Right lobe of liver (tissue), 4 donors: ENCODE data around the gene SLC1A2.

Source experiments
- POLR2A ChIP-seq: fragments of 450-650 bp; IDR thresholded peaks from one replicate; pipeline ENCODE4 v1.6.1; 2017; ENCODE audit warnings: antibody characterized with exemption, mild to moderate bottlenecking
- TF ChIP-seq, protein P1 (sequence below), 4 donors: fragments of 200-600 bp in 3 of 4; fragments of 450-650 bp in 1 of 4; IDR thresholded peaks; one replicate each; pipeline versions ENCODE4 v1.5.1 to v1.8.0; 2016 to 2022; ENCODE audit warnings: antibody characterized with exemption in 4 of 4, mild to moderate bottlenecking in 2 of 4
- donor health status: DM: no; HTN: no; CAD: no.
- donor health status: DM: no; HTN: no; CAD: no.
- donor health status: DM: no; HTN: yes; CAD: no.

DNA sequence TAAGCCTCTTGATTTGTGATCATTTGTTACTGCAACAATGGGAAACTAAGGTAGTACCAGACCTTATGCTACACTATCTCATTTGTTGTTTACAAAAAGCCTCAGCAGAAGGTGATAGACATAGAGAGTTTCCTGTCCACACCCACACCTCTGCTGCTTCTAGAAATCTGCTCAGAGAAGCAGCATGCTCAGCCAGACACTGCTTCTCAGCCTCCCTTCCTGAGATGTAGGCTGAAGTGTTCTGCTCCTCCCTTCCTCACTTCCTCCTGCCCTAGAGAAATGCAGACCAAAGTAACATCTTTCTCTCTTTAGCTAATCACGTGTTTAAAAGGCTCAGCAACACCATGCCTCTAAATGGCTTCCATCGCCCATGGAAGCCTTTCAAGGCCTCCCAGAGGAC is 88.4 kb downstream of the SLC1A2 start:
- TF ChIP-seq, protein P1, sequence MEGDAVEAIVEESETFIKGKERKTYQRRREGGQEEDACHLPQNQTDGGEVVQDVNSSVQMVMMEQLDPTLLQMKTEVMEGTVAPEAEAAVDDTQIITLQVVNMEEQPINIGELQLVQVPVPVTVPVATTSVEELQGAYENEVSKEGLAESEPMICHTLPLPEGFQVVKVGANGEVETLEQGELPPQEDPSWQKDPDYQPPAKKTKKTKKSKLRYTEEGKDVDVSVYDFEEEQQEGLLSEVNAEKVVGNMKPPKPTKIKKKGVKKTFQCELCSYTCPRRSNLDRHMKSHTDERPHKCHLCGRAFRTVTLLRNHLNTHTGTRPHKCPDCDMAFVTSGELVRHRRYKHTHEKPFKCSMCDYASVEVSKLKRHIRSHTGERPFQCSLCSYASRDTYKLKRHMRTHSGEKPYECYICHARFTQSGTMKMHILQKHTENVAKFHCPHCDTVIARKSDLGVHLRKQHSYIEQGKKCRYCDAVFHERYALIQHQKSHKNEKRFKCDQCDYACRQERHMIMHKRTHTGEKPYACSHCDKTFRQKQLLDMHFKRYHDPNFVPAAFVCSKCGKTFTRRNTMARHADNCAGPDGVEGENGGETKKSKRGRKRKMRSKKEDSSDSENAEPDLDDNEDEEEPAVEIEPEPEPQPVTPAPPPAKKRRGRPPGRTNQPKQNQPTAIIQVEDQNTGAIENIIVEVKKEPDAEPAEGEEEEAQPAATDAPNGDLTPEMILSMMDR (IDR thresholded peaks at IDR 0.05), result no peak
- no peak for TF ChIP-seq POLR2A
